HFFc6 (cell line): ENCODE results near the gene TGFB2. TPM values are rescaled to one million over a fixed set of nuclear protein-coding genes. Genes with fewer than 3 reads are reported as not detected.

ENCODE experiments used
- DNase-seq: peaks from one replicate; pipeline ENCODE4 v3.0.0-alpha.2; 2018
- H3K27ac Mint-ChIP-seq: 2 replicates; pipeline ENCODE4 v1.8.0; 2020; ENCODE audit warnings: mild to moderate bottlenecking, mixed read lengths
- H3K27me3 Mint-ChIP-seq: 2 replicates; pipeline ENCODE4 v1.8.0; 2021; ENCODE audit warnings: mild to moderate bottlenecking, moderate library complexity, mixed read lengths; ENCODE audit not compliant: insufficient read depth
- H3K36me3 Mint-ChIP-seq: 2 replicates; pipeline ENCODE4 v1.8.0; 2021; ENCODE audit warnings: low read depth, mixed read lengths
- H3K4me1 Mint-ChIP-seq: 2 replicates; pipeline ENCODE4 v1.8.0; 2020; ENCODE audit warnings: low read depth, mixed read lengths
- H3K4me3 Mint-ChIP-seq: 2 replicates; pipeline ENCODE4 v1.8.0; 2020; ENCODE audit warnings: mild to moderate bottlenecking, moderate library complexity, mixed read lengths
- H3K9me3 Mint-ChIP-seq: 2 replicates; pipeline ENCODE4 v1.8.0; 2020; ENCODE audit warnings: mild to moderate bottlenecking, mixed read lengths
- CTCF ChIP-seq: fragments of 200-600 bp; sonication (generic); IDR thresholded peaks from 2 replicates; pipeline ENCODE4 v1.5.0; 2021; ENCODE audit warnings: antibody characterized with exemption, mild to moderate bottlenecking
- total RNA-seq, 6 experiments: library from RNA; stranded (reverse); fragmentation: NEBNext Ultra II Directional; extraction: Animal tissue kit (Norgen Biotek cat#: 25700); gene quantifications; 2 replicates in 1 of 6; 3 replicates in 5 of 6; pipeline ENCODE4 v1.2.3, GENCODE V29; 2021

Gene TGFB2
- total RNA-seq, 6 experiments from 2014 or later: 2.0 to 11.8 (median 2.5) TPM

DNA sequence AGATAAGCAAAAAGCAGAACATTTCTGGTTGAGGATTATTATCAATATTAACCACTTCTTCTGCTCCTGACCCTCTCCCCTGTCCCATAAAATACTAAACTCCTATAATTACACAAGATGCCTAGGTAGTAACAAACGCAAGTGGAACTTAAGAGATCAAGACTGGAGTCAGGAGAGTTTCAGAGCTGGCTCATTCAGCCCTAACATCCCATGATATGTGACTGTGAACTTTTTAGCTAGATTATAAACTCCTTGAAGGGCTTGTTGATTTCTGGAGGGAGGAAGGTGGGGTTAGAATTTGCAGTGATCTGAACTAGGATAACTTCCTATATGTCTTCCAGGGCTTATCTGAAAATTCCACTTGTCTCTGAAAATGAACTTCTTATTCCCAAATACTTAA lies 130.6 kb downstream of the TGFB2 start:
- H3K9me3 Mint-ChIP-seq: no peaks in the 10 kb centered on the region
- DNase-seq: no peak
- TF ChIP-seq CTCF: no peak
- H3K27me3 Mint-ChIP-seq: no peaks in the 10 kb centered on the region
- peaks cover 5% of the 10 kb centered on the region; the same call in 1 of the 2 replicates for H3K36me3 Mint-ChIP-seq
- H3K27ac Mint-ChIP-seq: 0 out of 2 replicates have a peak overlapping the region, but pooled peaks have one; percentile 10
- H3K4me1 Mint-ChIP-seq: peaks cover 79% of the 10 kb centered on the region
- H3K4me3 Mint-ChIP-seq: no peak overlapping the region

GRCh38 chr1:218476385-218476784 lies 131.2 kb downstream of the TGFB2 start:
- H3K4me3 Mint-ChIP-seq: no peak overlapping the region

DNA sequence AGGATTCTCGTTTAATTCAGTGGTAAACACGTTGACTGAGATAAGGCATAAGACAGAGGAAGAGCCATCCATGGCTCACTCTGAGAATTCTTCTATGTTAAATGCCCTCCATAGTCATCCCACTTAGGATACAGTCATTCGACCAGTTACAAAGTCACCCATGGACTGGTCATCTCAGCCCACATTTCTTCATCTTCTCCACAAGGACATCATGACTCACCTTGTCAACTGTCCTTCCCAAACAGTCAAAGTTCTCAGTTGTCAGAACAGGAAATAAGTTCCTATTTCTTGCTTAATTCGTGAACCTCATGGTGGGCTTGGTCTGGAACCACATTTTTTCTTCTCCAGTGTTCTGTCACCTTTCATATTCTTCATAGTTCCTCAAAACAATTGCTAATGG lies 133.2 kb downstream of the TGFB2 start:
- H3K27ac Mint-ChIP-seq: peak overlapping the region; percentile 55
- H3K4me1 Mint-ChIP-seq: peaks cover 89% of the 10 kb centered on the region
- no peak for TF ChIP-seq CTCF
- peaks cover 5% of the 10 kb centered on the region; the same call in 1 of the 2 replicates for H3K36me3 Mint-ChIP-seq
- H3K4me3 Mint-ChIP-seq: no peak overlapping the region
- no peaks in the 10 kb centered on the region for H3K27me3 Mint-ChIP-seq
- no peak for DNase-seq
- no peaks in the 10 kb centered on the region for H3K9me3 Mint-ChIP-seq

More at GRCh38 chr1:218476385-218476784, 131.2 kb downstream of the TGFB2 start:
- Mint-ChIP-seq H3K9me3 (no peaks in the 10 kb centered on the region), H3K27ac (peak overlapping the region; percentile 45), H3K36me3 (peaks cover 5% of the 10 kb centered on the region; the same call in 1 of the 2 replicates), H3K4me1 (peaks cover 86% of the 10 kb centered on the region), H3K27me3 (no peaks in the 10 kb centered on the region)
- DNase-seq: peak; percentile 82
- no peak for TF ChIP-seq CTCF

- Mint-ChIP-seq H3K9me3 (no peaks in the 10 kb centered on the region), H3K27me3 (no peaks in the 10 kb centered on the region; the same call in 1 of the 2 replicates), H3K36me3 (peaks cover 5% of the 10 kb centered on the region; the same call in 1 of the 2 replicates), H3K4me3 (peak overlapping the region; percentile 47), H3K27ac (peak overlapping the region; percentile 93), H3K4me1 (peaks cover 78% of the 10 kb centered on the region)
- no peak for TF ChIP-seq CTCF
- DNase-seq: peak; percentile 73
These were observed 134.4 kb downstream of the TGFB2 start for GRCh38 chr1:218479436-218480115.

DNA sequence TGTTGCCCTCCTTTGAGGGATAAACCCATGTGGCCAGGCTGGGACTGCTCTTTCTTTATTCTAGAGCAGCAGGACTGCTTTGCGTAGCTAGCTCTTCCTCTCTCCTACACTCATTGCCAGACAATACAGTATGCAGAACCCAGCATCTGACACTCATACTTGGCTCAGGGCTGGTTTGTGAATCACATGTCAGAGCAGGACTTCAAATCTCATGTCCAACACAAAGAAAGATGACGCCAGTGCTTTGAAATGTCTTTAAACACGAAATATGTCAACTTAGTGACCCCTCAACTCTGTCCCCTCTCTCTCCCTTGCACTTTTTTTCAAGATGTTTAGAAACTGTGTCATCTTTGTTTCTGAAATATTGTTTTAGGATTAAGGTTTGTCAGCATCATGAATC lies 135.0 kb downstream of the TGFB2 start:
- peak overlapping the region; percentile 93 for H3K27ac Mint-ChIP-seq
- H3K27me3 Mint-ChIP-seq: no peaks in the 10 kb centered on the region; the same call in 1 of the 2 replicates
- peak overlapping the region; percentile 47 for H3K4me3 Mint-ChIP-seq
- no peak for TF ChIP-seq CTCF
- H3K4me1 Mint-ChIP-seq: peaks cover 76% of the 10 kb centered on the region
- no peaks in the 10 kb centered on the region for H3K9me3 Mint-ChIP-seq
- DNase-seq: peak; percentile 92
- peaks cover 5% of the 10 kb centered on the region; the same call in 1 of the 2 replicates for H3K36me3 Mint-ChIP-seq
